GM12873 (cell line): ENCODE data around the gene SASH1.

Experiments used
- CTCF ChIP-seq: IDR thresholded peaks from 2 replicates; pipeline ENCODE4 v1.5.1; 2012; ENCODE audit warnings: low read depth, mild to moderate bottlenecking, moderate library complexity, low read length, control low read depth; ENCODE audit not compliant: insufficient read depth; ENCODE audit errors: missing control alignments

Gene SASH1

DNA sequence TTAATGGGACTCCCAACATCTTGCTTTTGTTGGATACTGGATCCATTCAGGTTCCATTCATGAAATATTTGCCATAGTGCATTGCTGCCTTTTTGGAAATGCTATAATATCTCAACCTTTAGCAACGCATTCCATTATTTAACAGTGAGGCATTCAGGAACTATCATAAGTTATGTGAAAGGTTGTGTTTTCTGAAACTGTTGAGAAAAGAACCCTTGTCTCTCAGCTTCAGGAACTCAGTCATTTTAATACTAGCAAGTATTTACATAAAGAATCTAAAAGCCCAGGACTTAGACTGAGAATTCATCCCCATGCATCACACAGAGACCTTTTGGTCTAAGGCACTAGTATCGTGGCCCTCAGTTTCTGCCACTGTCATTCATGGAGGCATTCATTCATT lies 24.9 kb upstream of the SASH1 start:
- TF ChIP-seq CTCF = no peak

- TF ChIP-seq CTCF = no peak
These were observed 19.9 kb upstream of the SASH1 start for GRCh38 chr6:148322704-148323103.

- TF ChIP-seq CTCF = no peak
These were observed 19.3 kb upstream of the SASH1 start for GRCh38 chr6:148323344-148323743.

DNA sequence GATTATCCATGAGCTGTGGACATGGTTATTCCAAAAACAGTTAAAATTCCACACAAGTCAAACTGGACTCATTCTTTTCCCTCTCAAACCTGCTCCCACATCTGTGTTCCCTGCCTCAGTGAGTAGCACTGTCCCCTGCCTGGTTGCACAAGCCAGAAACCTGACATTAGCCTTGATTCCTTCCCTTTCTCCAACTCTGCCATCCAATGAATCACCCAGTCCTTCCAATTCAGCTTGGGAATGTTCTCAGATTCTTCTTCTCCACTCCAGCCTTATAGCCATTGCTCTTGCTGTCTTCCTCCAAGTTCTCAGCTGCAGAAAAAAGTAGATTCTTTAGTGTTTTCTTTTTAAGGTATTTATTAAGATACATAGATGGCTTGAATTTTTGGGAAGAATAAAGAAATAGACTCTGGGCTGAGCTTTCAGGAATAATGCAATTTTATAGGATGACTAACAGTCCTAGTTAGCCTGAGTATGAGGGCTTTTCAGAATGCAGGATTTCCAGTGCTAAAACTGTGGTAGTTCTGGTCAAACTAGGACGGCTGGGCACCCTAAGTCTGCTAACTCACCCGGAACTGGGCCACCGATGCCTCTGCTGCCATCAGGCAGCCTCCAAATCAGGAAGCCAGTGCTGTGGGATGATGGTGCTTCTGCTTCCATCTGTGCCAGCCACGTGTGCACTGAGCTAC lies 18.2 kb upstream of the SASH1 start:
- TF ChIP-seq CTCF = no peak

GRCh38 chr6:148325316-148326068 lies 17.1 kb upstream of the SASH1 start:
- no peak for TF ChIP-seq CTCF

DNA sequence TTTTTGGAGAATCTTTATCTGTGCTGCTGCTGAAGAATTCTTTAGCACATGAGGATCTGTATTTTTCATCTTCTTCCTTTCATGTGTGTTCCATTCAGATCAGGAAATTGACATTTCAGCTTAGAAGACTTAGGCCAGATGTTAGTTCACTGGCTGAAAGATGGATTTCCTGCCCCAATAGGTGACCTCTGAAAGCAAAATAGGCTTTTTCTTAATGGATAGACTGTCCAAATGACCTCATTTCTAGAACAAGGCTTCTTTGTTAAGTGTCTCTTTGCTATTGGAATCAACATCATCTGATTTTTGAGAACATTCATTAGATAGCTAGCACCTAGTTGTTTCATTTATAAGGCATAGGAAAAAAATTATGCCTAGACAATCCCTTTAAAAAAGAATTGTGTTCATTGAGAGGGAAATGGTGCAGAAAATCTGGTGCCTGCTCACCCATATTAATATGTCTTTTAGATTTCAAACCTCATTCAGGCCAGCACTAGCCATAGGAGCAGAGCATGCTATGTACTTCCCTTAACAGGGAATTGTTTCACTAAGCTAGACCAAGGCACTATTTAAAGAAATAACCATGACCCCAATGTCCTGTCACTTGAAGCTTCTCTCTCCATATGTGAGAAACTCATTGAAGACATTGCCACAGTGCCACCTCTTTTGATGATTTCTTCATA lies 13.6 kb upstream of the SASH1 start:
- no peak for TF ChIP-seq CTCF
